Endothelial cell of umbilical vein (primary cell): ENCODE data around the gene ACADS. TPM values are rescaled to one million over a fixed set of nuclear protein-coding genes. Genes with fewer than 3 reads are reported as not detected.

Experiments
- BruUV-seq: library from RNA; stranded (reverse); fragments of 400-500 nt; replicated peaks from 2 replicates; lab custom pipeline; 2021; lab: Mats Ljungman, UMichigan
- CTCF ChIA-PET: fragments of 300-600, 350-600 bp; sonication (Branson Sonifier 250); formaldehyde crosslinking; loops from one replicate; lab custom pipeline; 2021; ENCODE audit warnings: antibody characterized with exemption, inconsistent platforms; lab: Charles Lee
- POLR2A ChIA-PET: fragments of 300-600, 350-600 bp; sonication (Branson Sonifier 250); formaldehyde crosslinking; loops from one replicate; lab custom pipeline; 2021; ENCODE audit warnings: antibody characterized with exemption, inconsistent platforms; lab: Charles Lee
- DNase-seq: peaks from one replicate; pipeline ENCODE4 v3.0.0-alpha.2; 2011; ENCODE audit warnings: low read depth, low spot score
- FAIRE-seq: peaks from 2 replicates; lab custom pipeline; 2011; peaks lifted over from hg19 to GRCh38; lab: Jason Lieb, UNC
- H2AFZ ChIP-seq: 2 replicates; pipeline ENCODE4 v1.6.0; 2012; ENCODE audit warnings: low read depth, low read length, control low read depth, inconsistent platforms
- H3K27ac ChIP-seq: 2 replicates; pipeline ENCODE4 v1.5.1; 2011; ENCODE audit warnings: low read depth, mild to moderate bottlenecking, control low read depth, low read length, moderate library complexity; ENCODE audit not compliant: insufficient read depth
- H3K27me3 ChIP-seq, 2 experiments: 2 replicates each; pipeline versions ENCODE4 v1.6.0 to v1.6.1; 2011; ENCODE audit warnings: low read length in 2 of 2, mixed read lengths in 1 of 2; ENCODE audit not compliant: control insufficient read depth in 2 of 2, insufficient read depth in 2 of 2
- H3K36me3 ChIP-seq, 2 experiments: 2 replicates in 1 of 2; 3 replicates in 1 of 2; pipeline ENCODE4 v1.5.1; 2011; ENCODE audit warnings: low read length in 2 of 2, mild to moderate bottlenecking in 1 of 2, moderate library complexity in 1 of 2; ENCODE audit not compliant: control insufficient read depth in 2 of 2, insufficient read depth in 2 of 2; ENCODE audit errors: extremely low read depth in 1 of 2
- H3K4me1 ChIP-seq: 3 replicates; pipeline ENCODE4 v1.5.1; 2011; ENCODE audit warnings: mild to moderate bottlenecking, low read length; ENCODE audit not compliant: control insufficient read depth, insufficient read depth; ENCODE audit errors: extremely low read depth
- H3K4me2 ChIP-seq: 2 replicates; pipeline ENCODE4 v1.6.1; 2011; ENCODE audit warnings: low read length, control low read depth, mixed read lengths; ENCODE audit not compliant: insufficient read depth
- H3K4me3 ChIP-seq, 3 experiments: fragments of 200-600 bp in 1 of 3; sonication (generic), shearing (Covaris generic) in 1 of 3; replicated peaks in 1 of 3; 2 replicates each; pipeline ENCODE4 v1.5.1; 2011 to 2016; ENCODE audit warnings: control low read depth in 3 of 3, low read length in 3 of 3, mild to moderate bottlenecking in 2 of 3, inconsistent platforms in 1 of 3, low read depth in 1 of 3, moderate library complexity in 1 of 3; ENCODE audit not compliant: insufficient read depth in 1 of 3
- H3K79me2 ChIP-seq: 2 replicates; pipeline ENCODE4 v1.6.0; 2012; ENCODE audit warnings: low read length, inconsistent platforms; ENCODE audit not compliant: control insufficient read depth, insufficient read depth
- H3K9ac ChIP-seq: replicated peaks from 2 replicates; pipeline ENCODE3; 2011; ENCODE audit warnings: low read length, control low read depth; ENCODE audit not compliant: insufficient read depth; ENCODE audit errors: extremely low read depth
- H3K9me1 ChIP-seq: replicated peaks from 3 replicates; pipeline ENCODE4 v1.6.0; 2011; ENCODE audit warnings: mild to moderate bottlenecking, low read length; ENCODE audit not compliant: control insufficient read depth, insufficient read depth; ENCODE audit errors: extremely low read depth
- H3K9me3 ChIP-seq: replicated peaks from 2 replicates; pipeline ENCODE4 v1.5.1; 2012; ENCODE audit warnings: low read length, inconsistent platforms; ENCODE audit not compliant: control insufficient read depth, insufficient read depth
- H4K20me1 ChIP-seq: replicated peaks from 2 replicates; pipeline ENCODE3; 2011; ENCODE audit warnings: mild to moderate bottlenecking, low read length; ENCODE audit not compliant: control insufficient read depth, insufficient read depth; ENCODE audit errors: extremely low read depth
- EZH2 ChIP-seq: IDR thresholded peaks from 2 replicates; pipeline ENCODE4 v1.6.1; 2012; ENCODE audit warnings: borderline replicate concordance, low read depth, mild to moderate bottlenecking, moderate library complexity, low read length, inconsistent platforms; ENCODE audit not compliant: severe bottlenecking
- FOS ChIP-seq: IDR thresholded peaks from 2 replicates; pipeline ENCODE4 v1.6.1; 2011; ENCODE audit warnings: mild to moderate bottlenecking, low read length, moderate library complexity, borderline replicate concordance; ENCODE audit not compliant: insufficient read depth
- GATA2 ChIP-seq: IDR thresholded peaks from 2 replicates; pipeline ENCODE4 v1.7.0; 2011; ENCODE audit warnings: low read depth, mild to moderate bottlenecking, moderate library complexity, mixed read lengths, low read length; ENCODE audit not compliant: insufficient read length, insufficient read depth
- JUN ChIP-seq: IDR thresholded peaks from 2 replicates; pipeline ENCODE4 v1.6.1; 2011; ENCODE audit warnings: borderline replicate concordance, low read depth; ENCODE audit not compliant: insufficient read length, insufficient read depth
- MYC ChIP-seq: IDR thresholded peaks from one replicate; pipeline ENCODE4 v1.6.1; 2011; ENCODE audit warnings: mild to moderate bottlenecking, low read depth, low read length
- POLR2A ChIP-seq: IDR thresholded peaks from 2 replicates; pipeline ENCODE4 v1.6.1; 2012; ENCODE audit warnings: low read depth, mild to moderate bottlenecking, control low read depth, low read length
- POLR2AphosphoS5 ChIP-seq: IDR thresholded peaks from 2 replicates; pipeline ENCODE4 v1.6.1; 2012; ENCODE audit warnings: low read depth, mild to moderate bottlenecking, control low read depth, low read length, moderate library complexity; ENCODE audit not compliant: insufficient read depth
- dilution Hi-C: fragments of 300-500 bp; cut with MboI; formaldehyde crosslinking; loops from one replicate; pipeline ENCODE4 v1.15.0; 2019; ENCODE audit warnings: low sequenced_read_pairs; ENCODE audit not compliant: extremely low pct_ligation_motif_present
- intact Hi-C: fragments of 100-400 bp; cut with micrococcal nuclease; formaldehyde crosslinking; loops from one replicate; pipeline ENCODE4 v1.10.0; 2022
- polyA plus RNA-seq, 4 experiments: library from polyadenylated mRNA; depleted of rRNA in 3 of 4; stranded (reverse) in 3 of 4; unstranded in 1 of 4; fragments of >200 nt; gene quantifications; 2 replicates each; pipeline versions ENCODE4 v1.2.1 to v1.2.3, GENCODE V29; 2011 to 2012; ENCODE audit warnings: missing spikeins in 1 of 4
- total RNA-seq: library from RNA; stranded (reverse); gene quantifications from 2 replicates; pipeline ENCODE4 v1.2.3, GENCODE V29; 2021
- TF ChIP-seq, protein P1 (sequence below): IDR thresholded peaks from 2 replicates; pipeline ENCODE4 v1.6.1; 2011; ENCODE audit not compliant: insufficient read depth, insufficient read length
- TF ChIP-seq, protein P2 (sequence below), 2 donors: IDR thresholded peaks; 1 replicate in 1 of 2; 2 replicates in 1 of 2; pipeline ENCODE4 v1.5.1; 2011; ENCODE audit warnings: low read length in 2 of 2, mild to moderate bottlenecking in 2 of 2, moderate library complexity in 2 of 2, control low read depth in 1 of 2, inconsistent platforms in 1 of 2, low read depth in 1 of 2; ENCODE audit not compliant: insufficient read depth in 1 of 2; ENCODE audit errors: extremely low read depth in 1 of 2

Gene ACADS
- total and polyA plus RNA-seq, 2 donors (not counting 3 experiments of a cell fraction or from before 2014, with no cell fraction given): 8.2 to 8.9 TPM

DNA sequence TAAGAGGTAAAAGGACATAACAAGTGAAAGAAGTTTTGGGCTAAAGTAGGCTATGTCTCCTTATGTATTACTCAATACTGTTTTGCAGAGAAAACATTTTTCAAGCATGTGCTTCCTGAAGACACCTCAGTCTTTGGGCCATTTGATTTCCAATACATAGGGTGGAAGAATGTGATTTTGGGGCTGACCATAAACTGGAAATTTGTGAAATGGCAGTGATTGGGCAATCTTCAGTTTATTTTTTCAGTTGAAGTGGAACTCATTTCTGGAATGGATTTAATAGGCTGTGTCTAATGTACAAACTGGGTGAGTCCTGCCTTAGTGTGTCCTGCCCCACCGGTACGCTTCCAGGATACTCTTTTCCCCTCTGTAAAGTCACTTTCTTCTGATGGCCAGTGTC lies 2.8 kb upstream of the ACADS start:
- Histone ChIP-seq H2AFZ (no peak overlapping the region), H3K9ac (no peak overlapping the region), H3K27ac (no peak overlapping the region), H3K4me1 (peaks cover 10% of the 10 kb centered on the region), H3K36me3 (peaks cover 17 to 36% of the 10 kb centered on the region in 2 experiments), H3K79me2 (no peaks in the 10 kb centered on the region), H3K27me3 (no peaks in the 10 kb centered on the region), H3K4me3 (no peak overlapping the region), H3K9me1 (no peaks in the 10 kb centered on the region), H3K4me2 (no peak overlapping the region), H3K9me3 (no peaks in the 10 kb centered on the region), H4K20me1 (no peaks in the 10 kb centered on the region)
- FAIRE-seq (no peak), DNase-seq (no peak)
- intact Hi-C loops: no loop called here
- BruUV-seq: no TSS peak
- TF ChIP-seq, protein P1, sequence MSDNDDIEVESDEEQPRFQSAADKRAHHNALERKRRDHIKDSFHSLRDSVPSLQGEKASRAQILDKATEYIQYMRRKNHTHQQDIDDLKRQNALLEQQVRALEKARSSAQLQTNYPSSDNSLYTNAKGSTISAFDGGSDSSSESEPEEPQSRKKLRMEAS: no peak
- TF ChIP-seq POLR2A (no peak), POLR2AphosphoS5 (no peak), JUN (no peak), MYC (no peak), GATA2 (no peak), EZH2 (no peak), FOS (no peak)
- TF ChIP-seq, protein P2, sequence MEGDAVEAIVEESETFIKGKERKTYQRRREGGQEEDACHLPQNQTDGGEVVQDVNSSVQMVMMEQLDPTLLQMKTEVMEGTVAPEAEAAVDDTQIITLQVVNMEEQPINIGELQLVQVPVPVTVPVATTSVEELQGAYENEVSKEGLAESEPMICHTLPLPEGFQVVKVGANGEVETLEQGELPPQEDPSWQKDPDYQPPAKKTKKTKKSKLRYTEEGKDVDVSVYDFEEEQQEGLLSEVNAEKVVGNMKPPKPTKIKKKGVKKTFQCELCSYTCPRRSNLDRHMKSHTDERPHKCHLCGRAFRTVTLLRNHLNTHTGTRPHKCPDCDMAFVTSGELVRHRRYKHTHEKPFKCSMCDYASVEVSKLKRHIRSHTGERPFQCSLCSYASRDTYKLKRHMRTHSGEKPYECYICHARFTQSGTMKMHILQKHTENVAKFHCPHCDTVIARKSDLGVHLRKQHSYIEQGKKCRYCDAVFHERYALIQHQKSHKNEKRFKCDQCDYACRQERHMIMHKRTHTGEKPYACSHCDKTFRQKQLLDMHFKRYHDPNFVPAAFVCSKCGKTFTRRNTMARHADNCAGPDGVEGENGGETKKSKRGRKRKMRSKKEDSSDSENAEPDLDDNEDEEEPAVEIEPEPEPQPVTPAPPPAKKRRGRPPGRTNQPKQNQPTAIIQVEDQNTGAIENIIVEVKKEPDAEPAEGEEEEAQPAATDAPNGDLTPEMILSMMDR (IDR thresholded peaks at IDR 0.05; ENCODE audit: extremely low read depth in 1 of 2, insufficient read depth in 1 of 2, low read depth in 1 of 2, low read length in 2 of 2): no peak
- POLR2A ChIA-PET: no interaction called here
- CTCF ChIA-PET: interaction anchor here (0.8 to 1.4 kb wide), 2 partner anchors 73 to 249 kb away, joined by 3 to 4 read pairs; no protein-coding TSS in a partner anchor
- dilution Hi-C loops: no loop called here
